Measurements from ENCODE around the gene INSIG1.

INSIG1 gene

DNA sequence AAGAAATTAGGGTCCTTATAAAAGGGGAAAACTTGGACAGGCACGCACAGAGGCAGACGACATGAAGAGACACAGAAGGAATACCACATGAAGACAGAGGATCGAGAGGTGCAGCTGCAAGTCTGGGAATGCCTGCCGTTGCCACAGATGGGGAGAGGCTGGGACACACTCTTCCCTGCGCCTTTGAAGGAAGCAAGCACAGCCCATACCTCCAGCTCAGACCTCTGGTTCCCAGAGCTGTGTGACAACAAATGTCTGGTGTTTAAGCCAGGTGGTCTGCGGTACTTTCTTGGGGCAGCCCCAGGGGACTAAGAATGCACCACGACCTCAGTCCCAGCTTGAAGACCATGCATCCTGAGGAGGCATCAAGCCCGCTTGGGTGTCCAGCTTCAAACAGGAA, 18.3 kb downstream of the INSIG1 start:
- Histone ChIP-seq H4K20me1 (ENCODE audit: insufficient read depth, low read length) (no peaks in the 10 kb centered on the region), H2AFZ (ENCODE audit: low read length) (no peak overlapping the region), H3F3A (ENCODE audit: insufficient read depth, low read length) (no peaks in the 10 kb centered on the region), H3K27me3 (ENCODE audit: insufficient read depth, low read length) (0 out of 2 replicates have a peak, but pooled peaks cover 3% of the 10 kb centered on the region), H3K36me3 (ENCODE audit: insufficient read depth, low read length) (no peaks in the 10 kb centered on the region), H3K27ac (ENCODE audit: low read depth, low read length, poor library complexity, severe bottlenecking) (no peak overlapping the region), H3K9ac (ENCODE audit: low read length) (no peak overlapping the region), H3K9me2 (ENCODE audit: low read depth, low read length) (no peaks in the 10 kb centered on the region), H3K79me2 (ENCODE audit: insufficient read depth, low read length) (no peaks in the 10 kb centered on the region), H3K4me1 (ENCODE audit: insufficient read depth, low read length, severe bottlenecking) (no peaks in the 10 kb centered on the region), H3K4me3 (ENCODE audit: low read depth, low read length, poor library complexity, severe bottlenecking) (no peak overlapping the region), H3K9me3 (ENCODE audit: low read length) (no peaks in the 10 kb centered on the region), H3K4me2 (ENCODE audit: low read length) (no peak overlapping the region)
- no peak for TF ChIP-seq EZH2 (IDR thresholded peaks at IDR 0.05; ENCODE audit: borderline replicate concordance, low read length)
- TF ChIP-seq, protein P1, sequence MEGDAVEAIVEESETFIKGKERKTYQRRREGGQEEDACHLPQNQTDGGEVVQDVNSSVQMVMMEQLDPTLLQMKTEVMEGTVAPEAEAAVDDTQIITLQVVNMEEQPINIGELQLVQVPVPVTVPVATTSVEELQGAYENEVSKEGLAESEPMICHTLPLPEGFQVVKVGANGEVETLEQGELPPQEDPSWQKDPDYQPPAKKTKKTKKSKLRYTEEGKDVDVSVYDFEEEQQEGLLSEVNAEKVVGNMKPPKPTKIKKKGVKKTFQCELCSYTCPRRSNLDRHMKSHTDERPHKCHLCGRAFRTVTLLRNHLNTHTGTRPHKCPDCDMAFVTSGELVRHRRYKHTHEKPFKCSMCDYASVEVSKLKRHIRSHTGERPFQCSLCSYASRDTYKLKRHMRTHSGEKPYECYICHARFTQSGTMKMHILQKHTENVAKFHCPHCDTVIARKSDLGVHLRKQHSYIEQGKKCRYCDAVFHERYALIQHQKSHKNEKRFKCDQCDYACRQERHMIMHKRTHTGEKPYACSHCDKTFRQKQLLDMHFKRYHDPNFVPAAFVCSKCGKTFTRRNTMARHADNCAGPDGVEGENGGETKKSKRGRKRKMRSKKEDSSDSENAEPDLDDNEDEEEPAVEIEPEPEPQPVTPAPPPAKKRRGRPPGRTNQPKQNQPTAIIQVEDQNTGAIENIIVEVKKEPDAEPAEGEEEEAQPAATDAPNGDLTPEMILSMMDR (IDR thresholded peaks at IDR 0.05; ENCODE audit: low read length), result no peak

DNA sequence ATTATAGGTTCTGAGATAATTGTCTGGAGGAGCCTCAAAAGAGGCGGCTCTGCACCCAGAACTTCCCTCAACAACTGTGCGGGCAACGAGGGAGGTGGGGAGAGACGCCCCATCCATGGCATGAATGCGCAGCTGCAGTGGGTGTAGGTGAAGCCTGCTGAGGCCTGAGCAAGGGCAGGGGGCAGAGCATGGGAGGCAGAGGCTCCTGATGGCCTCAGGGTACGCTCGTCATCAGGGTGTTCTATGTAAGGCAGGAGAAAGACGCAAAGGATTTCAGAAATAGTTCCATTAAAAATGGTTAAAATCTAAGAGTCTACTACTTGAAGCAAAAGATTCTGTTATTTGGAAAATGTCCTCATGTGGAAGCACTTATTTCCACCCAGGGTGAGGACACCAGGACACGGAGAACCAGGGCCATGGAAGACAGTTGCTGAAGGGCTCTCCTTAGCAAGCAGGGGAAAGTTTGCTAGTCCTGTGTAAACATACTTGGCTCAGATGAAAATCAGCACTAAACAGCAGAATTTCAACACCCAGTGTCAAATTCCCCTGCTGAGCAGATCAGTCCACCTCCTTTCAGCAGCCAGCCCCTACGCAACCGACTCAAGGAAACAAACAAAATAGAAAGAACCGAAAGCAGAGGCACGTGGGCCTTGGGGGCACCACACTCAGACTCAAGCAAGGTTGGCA, 18.9 kb downstream of the INSIG1 start:
- TF ChIP-seq EZH2 (IDR thresholded peaks at IDR 0.05; ENCODE audit: borderline replicate concordance, low read length), result no peak
- TF ChIP-seq, protein P1 (IDR thresholded peaks at IDR 0.05; ENCODE audit: low read length), result no peak
- Histone ChIP-seq H3K9me3 (ENCODE audit: low read length) (no peaks in the 10 kb centered on the region), H3K9ac (ENCODE audit: low read length) (no peak overlapping the region), H2AFZ (ENCODE audit: low read length) (no peak overlapping the region), H3K4me2 (ENCODE audit: low read length) (no peak overlapping the region), H4K20me1 (ENCODE audit: insufficient read depth, low read length) (no peaks in the 10 kb centered on the region), H3K4me3 (ENCODE audit: low read depth, low read length, poor library complexity, severe bottlenecking) (no peak overlapping the region), H3K27ac (ENCODE audit: low read depth, low read length, poor library complexity, severe bottlenecking) (no peak overlapping the region), H3K36me3 (ENCODE audit: insufficient read depth, low read length) (no peaks in the 10 kb centered on the region), H3K4me1 (ENCODE audit: insufficient read depth, low read length, severe bottlenecking) (no peaks in the 10 kb centered on the region), H3K9me2 (ENCODE audit: low read depth, low read length) (no peaks in the 10 kb centered on the region), H3K79me2 (ENCODE audit: insufficient read depth, low read length) (no peaks in the 10 kb centered on the region), H3K27me3 (ENCODE audit: insufficient read depth, low read length) (0 out of 2 replicates have a peak, but pooled peaks cover 3% of the 10 kb centered on the region), H3F3A (ENCODE audit: insufficient read depth, low read length) (no peaks in the 10 kb centered on the region)

DNA sequence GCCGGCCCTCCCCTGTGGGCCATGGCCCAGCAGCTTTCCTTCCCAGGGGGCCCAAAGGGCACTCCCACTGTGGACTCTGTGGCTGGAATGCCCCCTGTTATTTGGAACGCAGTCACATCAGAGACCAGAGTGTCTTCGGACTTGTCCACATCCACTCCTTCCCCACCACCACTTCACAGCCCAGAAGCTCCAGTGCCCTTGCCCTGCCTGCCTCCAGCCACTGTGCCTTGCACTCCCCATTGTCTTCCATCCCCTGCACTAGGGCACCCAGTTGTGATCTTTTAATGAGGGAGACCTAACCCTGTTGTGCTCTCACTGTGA, 19.4 kb downstream of the INSIG1 start:
- no peaks in the 10 kb centered on the region for H3K9me2 ChIP-seq (ENCODE audit: low read depth, low read length)
- no peak overlapping the region for H3K9ac ChIP-seq (ENCODE audit: low read length)
- H3K9me3 ChIP-seq (ENCODE audit: low read length), result no peaks in the 10 kb centered on the region
- no peaks in the 10 kb centered on the region for H3F3A ChIP-seq (ENCODE audit: insufficient read depth, low read length)
- H4K20me1 ChIP-seq (ENCODE audit: insufficient read depth, low read length), result no peaks in the 10 kb centered on the region
- H2AFZ ChIP-seq (ENCODE audit: low read length), result no peak overlapping the region
- no peak for TF ChIP-seq EZH2 (IDR thresholded peaks at IDR 0.05; ENCODE audit: borderline replicate concordance, low read length)
- TF ChIP-seq, protein P1 (IDR thresholded peaks at IDR 0.05; ENCODE audit: low read length), result no peak
- no peak overlapping the region for H3K4me3 ChIP-seq (ENCODE audit: low read depth, low read length, poor library complexity, severe bottlenecking)
- H3K36me3 ChIP-seq (ENCODE audit: insufficient read depth, low read length), result no peaks in the 10 kb centered on the region
- no peaks in the 10 kb centered on the region for H3K79me2 ChIP-seq (ENCODE audit: insufficient read depth, low read length)
- H3K27ac ChIP-seq (ENCODE audit: low read depth, low read length, poor library complexity, severe bottlenecking), result no peak overlapping the region
- no peak overlapping the region for H3K4me2 ChIP-seq (ENCODE audit: low read length)
- H3K27me3 ChIP-seq (ENCODE audit: insufficient read depth, low read length), result 0 out of 2 replicates have a peak, but pooled peaks cover 3% of the 10 kb centered on the region
- no peaks in the 10 kb centered on the region for H3K4me1 ChIP-seq (ENCODE audit: insufficient read depth, low read length, severe bottlenecking)
